MM.1S (cell line): ENCODE data around the gene AUTS2.

Experiments used
- DNase-seq: peaks from one replicate; pipeline ENCODE4 v3.0.0-alpha.2; 2015
- H2AFZ ChIP-seq: fragments of 300-600 bp; sonication (generic); 2 replicates; pipeline ENCODE4 v1.6.0; 2016; ENCODE audit warnings: antibody characterized with exemption, low read length
- H3F3A ChIP-seq: fragments of 300-600 bp; sonication (generic); 2 replicates; pipeline ENCODE4 v1.6.1; 2016; ENCODE audit warnings: mild to moderate bottlenecking, antibody characterized with exemption, low read length, moderate library complexity, mixed read lengths; ENCODE audit not compliant: insufficient read depth
- H3K27ac ChIP-seq: fragments of 300-600 bp; sonication (generic); 2 replicates; pipeline ENCODE4 v1.5.1; 2016; ENCODE audit warnings: mild to moderate bottlenecking, low read length
- H3K27me3 ChIP-seq: fragments of 300-600 bp; sonication (generic); replicated peaks from 2 replicates; pipeline ENCODE4 v1.6.0; 2016; ENCODE audit warnings: low read length; ENCODE audit not compliant: insufficient read depth
- H3K36me3 ChIP-seq: fragments of 300-600 bp; sonication (generic); replicated peaks from 2 replicates; pipeline ENCODE4 v1.6.1; 2016; ENCODE audit warnings: mild to moderate bottlenecking, low read length, mixed read lengths; ENCODE audit not compliant: insufficient read depth
- H3K4me1 ChIP-seq: fragments of 300-600 bp; sonication (generic); 2 replicates; pipeline ENCODE4 v1.6.1; 2016; ENCODE audit warnings: low read length, mixed read lengths
- H3K4me2 ChIP-seq: fragments of 300-600 bp; sonication (generic); 2 replicates; pipeline ENCODE4 v1.6.0; 2016; ENCODE audit warnings: low read depth, low read length
- H3K4me3 ChIP-seq: fragments of 300-600 bp; sonication (generic); 2 replicates; pipeline ENCODE4 v1.5.1; 2016; ENCODE audit warnings: low read length, mixed read lengths
- H3K79me2 ChIP-seq: fragments of 300-600 bp; sonication (generic); 2 replicates; pipeline ENCODE4 v1.6.1; 2016; ENCODE audit warnings: mixed run types, low read length, mixed read lengths
- H3K9ac ChIP-seq: fragments of 300-600 bp; sonication (generic); 2 replicates; pipeline ENCODE4 v1.6.1; 2016; ENCODE audit warnings: low read length, mixed read lengths
- H3K9me2 ChIP-seq: fragments of 300-600 bp; sonication (generic); replicated peaks from 2 replicates; pipeline ENCODE4 v1.6.1; 2016; ENCODE audit warnings: mild to moderate bottlenecking, low read length, mixed read lengths; ENCODE audit not compliant: insufficient read depth
- H3K9me3 ChIP-seq: fragments of 300-600 bp; sonication (generic); replicated peaks from 2 replicates; pipeline ENCODE4 v1.6.1; 2016; ENCODE audit warnings: mild to moderate bottlenecking, low read length, mixed read lengths; ENCODE audit not compliant: insufficient read depth
- H4K20me1 ChIP-seq: fragments of 300-600 bp; sonication (generic); 2 replicates; pipeline ENCODE4 v1.6.1; 2016; ENCODE audit warnings: mild to moderate bottlenecking, low read length, moderate library complexity, mixed read lengths; ENCODE audit not compliant: insufficient read depth
- CTCF ChIP-seq: fragments of 300-600 bp; sonication (generic); IDR thresholded peaks from 2 replicates; pipeline ENCODE4 v1.5.1; 2016; ENCODE audit warnings: antibody characterized with exemption, low read length, mixed read lengths
- EZH2 ChIP-seq: fragments of 300-600 bp; sonication (generic); optimal IDR thresholded peaks from 2 replicates; pipeline ENCODE3; 2017; ENCODE audit warnings: low read depth, mild to moderate bottlenecking, antibody characterized with exemption, low read length, mixed read lengths
- EZH2phosphoT487 ChIP-seq: fragments of 300-600 bp; sonication (generic); IDR thresholded peaks from 2 replicates; pipeline ENCODE4 v1.6.1; 2018; ENCODE audit warnings: antibody characterized with exemption, low read length

Gene AUTS2

GRCh38 chr7:70097645-70098044 lies 499.4 kb downstream of the AUTS2 start:
- H3K9me2 ChIP-seq, result no peaks in the 10 kb centered on the region
- no peaks in the 10 kb centered on the region for H3K79me2 ChIP-seq
- no peaks in the 10 kb centered on the region for H3K27me3 ChIP-seq
- H3K36me3 ChIP-seq, result no peaks in the 10 kb centered on the region
- H3K4me2 ChIP-seq, result no peak overlapping the region
- H3K9me3 ChIP-seq, result no peaks in the 10 kb centered on the region
- DNase-seq, result no peak
- no peaks in the 10 kb centered on the region for H3K4me1 ChIP-seq
- no peaks in the 10 kb centered on the region for H4K20me1 ChIP-seq
- H2AFZ ChIP-seq, result no peak overlapping the region
- no peak for TF ChIP-seq EZH2
- no peak for TF ChIP-seq EZH2phosphoT487
- no peak overlapping the region for H3K27ac ChIP-seq
- no peak overlapping the region for H3K9ac ChIP-seq
- no peaks in the 10 kb centered on the region for H3F3A ChIP-seq
- no peak overlapping the region for H3K4me3 ChIP-seq

GRCh38 chr7:70098133-70098561 lies 499.9 kb downstream of the AUTS2 start:
- H3K27me3 ChIP-seq, result no peaks in the 10 kb centered on the region
- TF ChIP-seq EZH2phosphoT487, result no peak
- TF ChIP-seq CTCF, result no peak
- TF ChIP-seq EZH2, result no peak
- no peaks in the 10 kb centered on the region for H3K9me2 ChIP-seq
- no peaks in the 10 kb centered on the region for H3K4me1 ChIP-seq
- H3K4me2 ChIP-seq, result no peak overlapping the region
- no peak overlapping the region for H3K9ac ChIP-seq
- no peak overlapping the region for H2AFZ ChIP-seq
- no peak overlapping the region for H3K4me3 ChIP-seq
- H3K9me3 ChIP-seq, result no peaks in the 10 kb centered on the region
- no peak for DNase-seq
- no peaks in the 10 kb centered on the region for H4K20me1 ChIP-seq
- no peak overlapping the region for H3K27ac ChIP-seq
- H3F3A ChIP-seq, result no peaks in the 10 kb centered on the region
- H3K36me3 ChIP-seq, result no peaks in the 10 kb centered on the region
- H3K79me2 ChIP-seq, result no peaks in the 10 kb centered on the region

GRCh38 chr7:70098905-70099672 lies 500.8 kb downstream of the AUTS2 start:
- Histone ChIP-seq H3K9ac (no peak overlapping the region), H3K4me1 (no peaks in the 10 kb centered on the region), H3K27me3 (no peaks in the 10 kb centered on the region), H3K79me2 (no peaks in the 10 kb centered on the region), H3K9me3 (no peaks in the 10 kb centered on the region), H3K9me2 (no peaks in the 10 kb centered on the region), H3K27ac (no peak overlapping the region), H4K20me1 (no peaks in the 10 kb centered on the region), H3K4me3 (no peak overlapping the region), H3K4me2 (no peak overlapping the region), H2AFZ (no peak overlapping the region), H3F3A (no peaks in the 10 kb centered on the region), H3K36me3 (no peaks in the 10 kb centered on the region)
- TF ChIP-seq EZH2, result no peak
- TF ChIP-seq EZH2phosphoT487, result no peak
- no peak for TF ChIP-seq CTCF
- no peak for DNase-seq

GRCh38 chr7:70104243-70104642 lies 506.0 kb downstream of the AUTS2 start:
- Histone ChIP-seq H3K27me3 (no peaks in the 10 kb centered on the region), H3K9me2 (no peaks in the 10 kb centered on the region), H2AFZ (no peak overlapping the region), H3K27ac (no peak overlapping the region), H3K4me3 (no peak overlapping the region), H3K4me1 (no peaks in the 10 kb centered on the region), H3F3A (no peaks in the 10 kb centered on the region), H3K36me3 (no peaks in the 10 kb centered on the region), H3K9me3 (no peaks in the 10 kb centered on the region), H3K79me2 (no peaks in the 10 kb centered on the region), H3K4me2 (no peak overlapping the region), H3K9ac (no peak overlapping the region), H4K20me1 (no peaks in the 10 kb centered on the region)
- TF ChIP-seq EZH2 (no peak), EZH2phosphoT487 (no peak), CTCF (no peak)
- no peak for DNase-seq
